Activated T-helper 2 cell treated with anti-CD3 and anti-CD28 coated beads, Interferon-gamma antibody, Interleukin-2, Interleukin-4, amounts not matched to agents 10 μg/mL and 5 μg/mL and 100 μg/mL, durations not matched to agents 14 hours and 24 hours and 36 hours (primary cell): ENCODE data around the gene SLC30A4. TPM values are rescaled to one million over a fixed set of nuclear protein-coding genes. Genes with fewer than 3 reads are reported as not detected.
A peak's percentile ranks its signal among the peaks of the same experiment; 100 is the strongest.

Experiments
- DNase-seq: peaks from one replicate; pipeline ENCODE4 v3.0.0; 2021; ENCODE audit warnings: low spot score
- H3K27ac Mint-ChIP-seq: one replicate; pipeline ENCODE4 v1.8.0; 2021; ENCODE audit warnings: mixed read lengths
- H3K27me3 Mint-ChIP-seq: one replicate; pipeline ENCODE4 v1.8.0; 2021; ENCODE audit warnings: low read depth, mixed read lengths
- H3K36me3 Mint-ChIP-seq: one replicate; pipeline ENCODE4 v1.8.0; 2021; ENCODE audit warnings: low read depth, mixed read lengths
- H3K4me1 Mint-ChIP-seq: one replicate; pipeline ENCODE4 v1.8.0; 2021; ENCODE audit warnings: low read depth, mixed read lengths
- H3K4me3 Mint-ChIP-seq: one replicate; pipeline ENCODE4 v1.8.0; 2021; ENCODE audit warnings: low read depth, mild to moderate bottlenecking, moderate library complexity, mixed read lengths
- H3K9me3 Mint-ChIP-seq: one replicate; pipeline ENCODE4 v1.8.0; 2021; ENCODE audit warnings: mixed read lengths
- intact Hi-C: fragments of 100-400 bp; cut with micrococcal nuclease; formaldehyde crosslinking; loops from one replicate; pipeline ENCODE4 v1.15.1; 2023
- total RNA-seq: library from RNA; stranded (reverse); gene quantifications from 2 replicates; pipeline ENCODE4 v1.2.3, GENCODE V29; 2022

SLC30A4 gene
- total RNA-seq, 1 donor from 2014 or later: 1.0 TPM

- intact Hi-C loops: no loop called here
- Mint-ChIP-seq H3K4me3 (no peak overlapping the region), H3K9me3 (no peaks in the 10 kb centered on the region), H3K27me3 (peaks cover 2% of the 10 kb centered on the region), H3K36me3 (no peaks in the 10 kb centered on the region), H3K4me1 (no peaks in the 10 kb centered on the region), H3K27ac (no peak overlapping the region)
- DNase-seq: no peak
Measured at GRCh38 chr15:45496658-45497057, 25.9 kb downstream of the SLC30A4 start.

DNA sequence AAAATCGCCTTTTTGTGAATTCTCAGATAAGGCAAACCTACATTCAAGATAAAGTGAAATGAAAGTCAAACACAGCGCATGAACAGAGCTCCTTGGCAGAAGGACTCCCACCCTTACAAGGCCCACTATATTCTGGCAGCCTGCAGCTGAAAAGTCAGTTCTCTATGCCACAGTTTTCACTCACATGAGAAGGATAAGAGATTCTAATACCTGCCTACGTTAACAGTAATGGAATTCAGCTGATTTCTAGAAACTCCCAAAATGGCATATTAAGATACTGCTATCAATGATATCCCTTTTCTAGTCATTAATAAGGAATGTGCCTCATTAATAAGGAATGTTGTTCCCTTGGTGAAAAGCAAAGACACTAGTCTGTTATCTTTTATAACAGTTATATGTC lies 27.0 kb downstream of the SLC30A4 start:
- Mint-ChIP-seq H3K27ac (no peak overlapping the region), H3K27me3 (peaks cover 2% of the 10 kb centered on the region), H3K4me3 (no peak overlapping the region), H3K4me1 (no peaks in the 10 kb centered on the region), H3K36me3 (no peaks in the 10 kb centered on the region), H3K9me3 (no peaks in the 10 kb centered on the region)
- intact Hi-C loops: no loop called here
- no peak for DNase-seq

- Mint-ChIP-seq H3K4me3 (no peak overlapping the region), H3K36me3 (no peaks in the 10 kb centered on the region), H3K27ac (no peak overlapping the region), H3K27me3 (peaks cover 2% of the 10 kb centered on the region), H3K4me1 (no peaks in the 10 kb centered on the region), H3K9me3 (no peaks in the 10 kb centered on the region)
- DNase-seq: no peak
- intact Hi-C loops: no loop called here
Measured at GRCh38 chr15:45489690-45490238, 32.8 kb downstream of the SLC30A4 start.

DNA sequence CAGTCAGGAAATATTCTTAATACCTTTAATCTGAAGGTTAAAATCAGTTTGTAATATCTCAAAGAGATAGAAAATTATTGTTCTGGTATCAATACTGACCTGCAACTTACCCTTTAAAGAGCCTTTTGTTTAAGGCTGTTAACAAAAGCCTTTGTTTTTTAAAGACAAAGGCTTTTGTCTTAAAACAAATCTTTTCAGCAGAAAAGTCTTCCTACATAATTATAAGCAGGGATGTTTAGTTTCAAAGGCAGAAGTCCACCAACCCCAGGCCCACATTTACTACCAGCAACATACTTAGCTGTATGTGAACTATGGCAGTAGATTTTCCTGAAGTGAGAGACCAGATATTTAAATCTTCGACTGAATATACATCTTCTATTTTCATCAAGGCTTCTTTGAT lies 36.2 kb downstream of the SLC30A4 start:
- no peak for DNase-seq
- intact Hi-C loops: no loop called here
- Mint-ChIP-seq H3K27me3 (no peaks in the 10 kb centered on the region), H3K36me3 (no peaks in the 10 kb centered on the region), H3K4me3 (no peak overlapping the region), H3K4me1 (no peaks in the 10 kb centered on the region), H3K27ac (no peak overlapping the region), H3K9me3 (no peaks in the 10 kb centered on the region)

DNA sequence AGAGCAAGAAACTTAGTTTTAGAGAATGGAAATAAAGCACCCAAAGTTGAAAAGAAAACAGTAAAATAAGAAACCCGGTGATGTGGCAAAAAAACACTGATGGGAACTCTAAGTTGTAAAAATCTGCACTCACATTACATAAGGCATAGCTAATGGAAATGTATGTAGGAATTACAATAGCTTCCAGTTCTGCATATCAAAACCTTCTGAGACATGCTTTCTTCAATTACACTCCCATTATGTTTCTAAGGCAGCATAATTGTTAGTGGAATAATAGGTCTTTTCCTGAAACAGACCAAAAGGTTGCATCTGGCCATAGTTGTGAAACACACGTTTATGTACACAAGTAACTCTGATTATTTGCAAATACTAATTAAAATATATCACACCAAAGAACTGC lies 41.4 kb downstream of the SLC30A4 start:
- Mint-ChIP-seq H3K9me3 (no peaks in the 10 kb centered on the region), H3K27me3 (peaks cover 1% of the 10 kb centered on the region), H3K4me3 (no peak overlapping the region), H3K4me1 (no peaks in the 10 kb centered on the region), H3K27ac (no peak overlapping the region), H3K36me3 (no peaks in the 10 kb centered on the region)
- intact Hi-C loops: no loop called here
- no peak for DNase-seq

DNA sequence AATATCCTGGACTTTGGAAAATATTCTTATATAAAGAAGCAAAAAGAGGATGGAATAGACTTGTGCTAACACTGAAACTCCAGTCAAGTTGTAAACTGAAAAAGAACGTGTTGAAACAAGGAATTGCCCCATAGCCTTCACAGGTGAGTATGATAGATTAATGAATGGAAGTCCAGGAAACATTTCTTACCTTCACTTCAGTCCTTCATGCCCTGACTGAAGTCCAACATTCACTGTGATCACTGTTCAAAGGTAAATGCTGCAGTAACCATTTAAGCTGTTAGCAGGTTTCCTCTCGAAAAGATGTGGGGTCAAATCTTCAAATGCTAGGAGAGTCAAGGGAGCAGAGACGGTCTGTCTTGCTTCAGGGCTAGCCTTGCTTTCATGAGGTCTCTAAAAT lies 46.1 kb downstream of the SLC30A4 start:
- Mint-ChIP-seq H3K36me3 (no peaks in the 10 kb centered on the region), H3K4me3 (no peak overlapping the region), H3K9me3 (no peaks in the 10 kb centered on the region), H3K27ac (no peak overlapping the region), H3K4me1 (no peaks in the 10 kb centered on the region), H3K27me3 (peaks cover 8% of the 10 kb centered on the region)
- DNase-seq: no peak
- intact Hi-C loops: no loop called here

GRCh38 chr15:45474799-45475198 lies 47.8 kb downstream of the SLC30A4 start:
- Mint-ChIP-seq H3K4me1 (no peaks in the 10 kb centered on the region), H3K27ac (no peak overlapping the region), H3K4me3 (no peak overlapping the region), H3K36me3 (no peaks in the 10 kb centered on the region), H3K27me3 (peaks cover 8% of the 10 kb centered on the region), H3K9me3 (no peaks in the 10 kb centered on the region)
- DNase-seq: no peak
- intact Hi-C loops: no loop called here

DNA sequence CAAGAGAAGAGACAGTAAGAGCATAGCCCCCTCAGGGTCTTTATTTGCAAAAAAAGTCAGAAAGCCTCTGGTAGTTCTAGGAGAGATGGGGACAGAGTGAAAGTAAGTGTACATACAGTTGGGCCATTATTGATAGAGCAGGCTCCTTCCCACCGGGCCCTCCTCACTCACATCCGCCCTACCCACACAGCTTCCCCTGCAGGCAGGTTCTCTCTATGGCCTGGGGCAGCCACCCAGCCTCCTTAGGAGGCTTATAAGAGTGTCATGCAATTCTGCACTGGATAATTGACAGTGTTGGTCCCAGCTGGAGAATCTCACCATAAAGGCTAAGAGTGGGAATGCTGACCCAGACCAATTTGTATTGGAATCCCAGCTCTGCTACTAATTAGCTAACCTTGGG lies 49.5 kb downstream of the SLC30A4 start:
- Mint-ChIP-seq H3K4me1 (no peaks in the 10 kb centered on the region), H3K36me3 (no peaks in the 10 kb centered on the region), H3K4me3 (no peak overlapping the region), H3K27me3 (peaks cover 15% of the 10 kb centered on the region), H3K9me3 (no peaks in the 10 kb centered on the region), H3K27ac (no peak overlapping the region)
- no peak for DNase-seq
- intact Hi-C loops: no loop called here

DNA sequence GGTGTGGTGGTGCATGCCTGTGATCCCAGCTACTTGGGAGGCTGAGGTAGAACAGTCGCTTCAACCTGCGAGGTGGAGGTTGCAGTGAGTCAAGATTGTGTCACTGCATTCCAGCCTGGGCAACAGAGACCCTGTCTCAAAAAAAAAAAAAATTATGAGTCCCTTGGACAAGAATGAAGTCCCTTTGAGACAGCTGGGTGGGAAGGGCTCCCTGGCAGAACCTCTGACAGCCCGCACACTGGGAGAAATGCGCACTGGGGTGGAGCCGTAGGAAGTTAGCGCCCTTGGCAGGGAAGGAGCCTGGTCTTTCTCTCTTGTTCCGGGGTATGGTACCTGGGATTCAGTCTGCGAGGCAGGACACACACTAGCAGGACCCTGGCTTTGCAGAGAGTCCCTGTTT lies 51.4 kb downstream of the SLC30A4 start:
- DNase-seq: no peak
- no peak overlapping the region for H3K4me3 Mint-ChIP-seq
- no peaks in the 10 kb centered on the region for H3K9me3 Mint-ChIP-seq
- H3K27me3 Mint-ChIP-seq: peaks cover 20% of the 10 kb centered on the region
- H3K36me3 Mint-ChIP-seq: no peaks in the 10 kb centered on the region
- H3K27ac Mint-ChIP-seq: no peak overlapping the region
- intact Hi-C loops: no loop called here
- H3K4me1 Mint-ChIP-seq: no peaks in the 10 kb centered on the region

- no peaks in the 10 kb centered on the region for H3K9me3 Mint-ChIP-seq
- H3K27me3 Mint-ChIP-seq: peaks cover 20% of the 10 kb centered on the region
- H3K4me1 Mint-ChIP-seq: no peaks in the 10 kb centered on the region
- H3K4me3 Mint-ChIP-seq: no peak overlapping the region
- H3K27ac Mint-ChIP-seq: no peak overlapping the region
- intact Hi-C loops: no loop called here
- no peak for DNase-seq
- H3K36me3 Mint-ChIP-seq: no peaks in the 10 kb centered on the region
Measured at GRCh38 chr15:45469441-45469840, 53.1 kb downstream of the SLC30A4 start.

DNA sequence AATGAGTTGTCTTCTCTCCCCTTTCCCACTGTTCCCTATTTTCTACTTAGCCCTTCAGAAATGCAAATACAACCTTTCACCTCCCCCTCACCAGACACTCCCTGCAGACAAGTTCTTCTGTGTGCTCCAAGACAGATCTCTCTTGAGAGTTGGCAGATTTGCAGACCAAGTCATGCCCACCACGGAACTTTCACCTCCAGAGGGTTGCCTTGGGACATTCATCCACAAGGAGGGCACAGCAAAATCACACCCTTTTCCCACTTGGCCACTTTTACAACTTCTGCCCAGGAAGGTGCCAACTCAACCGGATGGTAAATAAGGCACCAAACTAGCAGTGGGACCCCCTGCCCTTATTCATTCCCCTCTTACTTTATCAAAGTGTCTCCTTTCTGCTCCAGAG lies 53.5 kb downstream of the SLC30A4 start:
- Mint-ChIP-seq H3K27ac (no peak overlapping the region), H3K4me1 (no peaks in the 10 kb centered on the region), H3K27me3 (peaks cover 20% of the 10 kb centered on the region), H3K4me3 (no peak overlapping the region), H3K9me3 (peaks cover under 1% of the 10 kb centered on the region), H3K36me3 (no peaks in the 10 kb centered on the region)
- no peak for DNase-seq
- intact Hi-C loops: no loop called here

GRCh38 chr15:45468294-45468693 lies 54.3 kb downstream of the SLC30A4 start:
- Mint-ChIP-seq H3K9me3 (peaks cover 6% of the 10 kb centered on the region), H3K27me3 (peaks cover 20% of the 10 kb centered on the region), H3K27ac (no peak overlapping the region), H3K4me3 (no peak overlapping the region), H3K4me1 (no peaks in the 10 kb centered on the region), H3K36me3 (no peaks in the 10 kb centered on the region)
- intact Hi-C loops: no loop called here
- no peak for DNase-seq

DNA sequence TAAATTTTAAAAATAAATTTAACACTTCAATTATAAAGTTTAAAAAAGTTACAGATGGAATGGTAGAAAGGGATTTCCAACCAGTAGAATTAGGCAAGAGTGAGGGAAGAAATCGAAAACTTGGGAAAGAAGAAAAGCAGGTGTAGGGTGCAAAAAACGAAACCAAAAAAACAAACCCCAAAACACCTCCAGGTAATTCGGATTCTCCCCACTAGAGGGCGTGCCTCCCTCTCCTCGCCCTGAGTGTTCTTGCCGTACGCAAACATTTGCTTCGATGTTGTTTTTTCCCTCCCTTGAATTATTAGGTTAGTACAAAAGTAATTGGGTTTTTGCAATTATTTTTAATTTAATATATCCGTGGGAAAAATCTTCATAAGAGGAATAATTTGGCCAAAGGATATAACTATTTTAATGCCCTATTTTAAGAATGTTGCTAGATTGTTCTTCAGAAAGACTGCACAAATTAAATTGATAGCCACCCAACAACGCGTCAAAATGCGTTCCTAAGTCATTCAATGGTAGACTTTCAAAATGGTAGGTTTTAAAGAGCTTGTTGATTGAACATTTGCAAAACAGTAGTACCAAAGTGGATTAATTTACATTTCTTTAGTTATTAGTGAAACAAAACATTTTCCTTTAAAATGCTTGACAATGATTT lies 63.7 kb downstream of the SLC30A4 start:
- Mint-ChIP-seq H3K4me3 (peak overlapping the region; percentile 42), H3K4me1 (peaks cover 46% of the 10 kb centered on the region), H3K27me3 (no peaks in the 10 kb centered on the region), H3K36me3 (no peaks in the 10 kb centered on the region), H3K9me3 (peaks cover 3% of the 10 kb centered on the region), H3K27ac (no peak overlapping the region)
- peak; percentile 68 for DNase-seq
- intact Hi-C loops: loop anchor here (1.0 to 2.0 kb wide), 4 partner anchors 64 to 292 kb away; partner anchors contain the start of gene SLC30A4
